ENCODE results near the gene TESK2. TPM values are rescaled to one million over a fixed set of nuclear protein-coding genes. Genes with fewer than 3 reads are reported as not detected.

Gene TESK2
- total and polyA plus RNA-seq, 12 donors: 0.77 to 2.6 (median 1.3) TPM

GRCh38 chr1:45325851-45326506, 165.0 kb downstream of the TESK2 start:
- peak in 1 of 8 donors; percentile 3 for ATAC-seq
- no peak overlapping the region for H3K27ac ChIP-seq
- peaks cover 0 to 20% (median 11%) of the 10 kb centered on the region in 9 donors for H3K4me1 ChIP-seq
- peak overlapping the region in 4 of 10 donors; percentile 52 to 58 (median 57) for H3K4me3 ChIP-seq
- 53 to 55% methylated on average over 6 of the region's 6 CpGs for WGBS, 2 donors
- peaks cover 0 to 9% (median 0%) of the 10 kb centered on the region in 7 donors for H3K27me3 ChIP-seq
- DNase-seq: no peak
- no peak for TF ChIP-seq CTCF (IDR thresholded peaks at IDR 0.05)
- H3K9me3 ChIP-seq: no peaks in the 10 kb centered on the region
- H3K36me3 ChIP-seq: peaks cover 0 to 27% (median 7%) of the 10 kb centered on the region in 9 donors
- intact Hi-C loops (cut with DNase I): no loop called here

GRCh38 chr1:45322486-45323040, 168.4 kb downstream of the TESK2 start:
- no peak for ATAC-seq
- Histone ChIP-seq H3K4me3 (no peak overlapping the region), H3K4me1 (peaks cover 0 to 19% (median 10%) of the 10 kb centered on the region in 9 donors), H3K36me3 (no peaks in the 10 kb centered on the region), H3K27me3 (peaks cover 0 to 7% (median 0%) of the 10 kb centered on the region in 7 donors), H3K27ac (no peak overlapping the region), H3K9me3 (no peaks in the 10 kb centered on the region)
- 87 to 90% methylated on average over 10 of the region's 10 CpGs for WGBS, 2 donors
- TF ChIP-seq CTCF (IDR thresholded peaks at IDR 0.05): no peak
- intact Hi-C loops (cut with DNase I): no loop called here
- DNase-seq: no peak

- peaks cover 0 to 8% (median 0%) of the 10 kb centered on the region in 9 donors for H3K4me1 ChIP-seq
- no peak overlapping the region for H3K27ac ChIP-seq
- TF ChIP-seq CTCF (IDR thresholded peaks at IDR 0.05): no peak
- H3K4me3 ChIP-seq: no peak overlapping the region
- H3K9me3 ChIP-seq: no peaks in the 10 kb centered on the region
- no peaks in the 10 kb centered on the region for H3K36me3 ChIP-seq
- ATAC-seq: no peak
- intact Hi-C loops (cut with DNase I): no loop called here
- 87 to 92% methylated on average over 5 of the region's 5 CpGs for WGBS, 2 donors
- no peaks in the 10 kb centered on the region for H3K27me3 ChIP-seq
- DNase-seq: no peak
Observed at GRCh38 chr1:45321444-45321843, 169.5 kb downstream of the TESK2 start.

- no peak for TF ChIP-seq CTCF (IDR thresholded peaks at IDR 0.05)
- intact Hi-C loops (cut with DNase I): no loop called here
- no peak for DNase-seq
- no peak for ATAC-seq
- H3K36me3 ChIP-seq: no peaks in the 10 kb centered on the region
- H3K27me3 ChIP-seq: no peaks in the 10 kb centered on the region
- no peak overlapping the region for H3K4me3 ChIP-seq
- H3K9me3 ChIP-seq: no peaks in the 10 kb centered on the region
- no peak overlapping the region for H3K27ac ChIP-seq
- H3K4me1 ChIP-seq: no peaks in the 10 kb centered on the region
- WGBS, 2 donors: 78 to 83% methylated on average over 4 of the region's 4 CpGs
Observed at GRCh38 chr1:45319761-45320160, 171.2 kb downstream of the TESK2 start.

All from heart right ventricle (tissue), 16 donors.